Mucosa of gallbladder (tissue), 1 donor: ENCODE results near the gene KCNQ4. TPM values are rescaled to one million over a fixed set of nuclear protein-coding genes. Genes with fewer than 3 reads are reported as not detected.

ENCODE experiments used
- DNase-seq: peaks from one replicate; pipeline ENCODE4 v3.0.0-alpha.2; 2020; ENCODE audit warnings: low spot score
- total RNA-seq: library from RNA; stranded (reverse); gene quantifications from one replicate; pipeline ENCODE4 v1.2.1, GENCODE V29; 2021
- donor health status: DM: no; HTN: no; CAD: no.

KCNQ4 gene
- total RNA-seq, result 3.5 TPM

- DNase-seq, result peak; percentile 41
These were observed at the start of gene KCNQ4 for GRCh38 chr1:40783001-40783905. Gene KCNQ4, plus strand, starts transcription at chr1:40783787. Its CDS starts 307 bp downstream, at chr1:40784094.

DNA sequence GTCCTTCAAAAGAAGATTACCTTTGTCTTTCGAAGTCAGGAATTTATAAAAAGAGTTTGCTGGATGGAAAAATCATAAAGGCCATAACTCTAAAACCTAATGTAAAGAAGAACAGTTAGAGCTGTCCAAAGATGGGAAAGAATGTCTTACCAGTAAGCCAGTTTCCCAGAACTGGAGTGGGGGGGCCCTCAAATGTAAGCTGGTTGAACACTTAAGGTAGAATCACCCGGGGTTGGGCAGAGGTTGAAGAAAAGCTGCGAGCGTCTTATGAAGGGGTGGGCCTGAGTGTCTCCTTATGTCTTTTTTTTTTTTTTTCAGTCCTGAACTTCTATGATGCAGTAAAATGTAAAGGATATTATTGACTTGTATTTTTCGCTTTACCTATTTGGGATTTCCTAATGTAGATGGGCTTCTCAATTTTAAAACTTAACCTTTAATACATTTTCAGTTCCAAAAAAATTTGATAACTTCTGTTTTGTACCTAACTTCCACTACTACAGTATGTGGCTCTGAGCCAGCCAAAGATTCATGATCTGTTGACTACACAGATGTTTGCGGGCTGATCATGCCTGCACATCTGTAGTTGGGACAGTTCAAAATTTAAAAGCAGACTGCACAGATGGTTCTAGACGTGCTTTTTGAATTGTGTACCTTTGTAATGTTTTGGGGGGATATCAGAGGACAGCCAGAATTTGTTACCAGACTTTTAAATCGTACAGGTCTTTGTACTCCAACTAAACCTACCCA is 48.5 kb upstream of the KCNQ4 start:
- no peak for DNase-seq

DNA sequence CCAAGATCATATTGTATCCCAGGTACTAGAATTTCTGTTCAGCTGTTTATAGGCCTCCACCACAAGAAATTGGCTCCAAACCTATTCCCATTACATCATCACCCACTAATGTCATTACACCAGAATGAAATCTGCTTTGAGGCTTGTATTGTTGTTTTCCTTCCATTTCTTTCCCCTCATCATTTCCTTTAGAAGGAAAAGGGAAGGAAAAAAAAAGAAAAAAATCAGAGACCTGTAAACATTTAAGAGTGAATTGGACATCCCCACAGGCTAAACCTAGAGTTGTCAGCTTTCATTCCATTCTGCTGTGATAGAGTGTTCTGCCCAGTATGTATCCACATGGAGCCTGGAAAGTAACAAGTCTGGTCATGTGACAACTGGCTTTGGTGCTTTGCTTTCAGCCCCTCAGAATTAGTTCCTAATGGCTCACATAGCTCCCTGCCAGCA is 47.5 kb upstream of the KCNQ4 start:
- no peak for DNase-seq

GRCh38 chr1:40738831-40739230 is 44.8 kb upstream of the KCNQ4 start:
- DNase-seq, result no peak

- DNase-seq, result no peak
These were observed 44.1 kb upstream of the KCNQ4 start for GRCh38 chr1:40739455-40740008.

DNA sequence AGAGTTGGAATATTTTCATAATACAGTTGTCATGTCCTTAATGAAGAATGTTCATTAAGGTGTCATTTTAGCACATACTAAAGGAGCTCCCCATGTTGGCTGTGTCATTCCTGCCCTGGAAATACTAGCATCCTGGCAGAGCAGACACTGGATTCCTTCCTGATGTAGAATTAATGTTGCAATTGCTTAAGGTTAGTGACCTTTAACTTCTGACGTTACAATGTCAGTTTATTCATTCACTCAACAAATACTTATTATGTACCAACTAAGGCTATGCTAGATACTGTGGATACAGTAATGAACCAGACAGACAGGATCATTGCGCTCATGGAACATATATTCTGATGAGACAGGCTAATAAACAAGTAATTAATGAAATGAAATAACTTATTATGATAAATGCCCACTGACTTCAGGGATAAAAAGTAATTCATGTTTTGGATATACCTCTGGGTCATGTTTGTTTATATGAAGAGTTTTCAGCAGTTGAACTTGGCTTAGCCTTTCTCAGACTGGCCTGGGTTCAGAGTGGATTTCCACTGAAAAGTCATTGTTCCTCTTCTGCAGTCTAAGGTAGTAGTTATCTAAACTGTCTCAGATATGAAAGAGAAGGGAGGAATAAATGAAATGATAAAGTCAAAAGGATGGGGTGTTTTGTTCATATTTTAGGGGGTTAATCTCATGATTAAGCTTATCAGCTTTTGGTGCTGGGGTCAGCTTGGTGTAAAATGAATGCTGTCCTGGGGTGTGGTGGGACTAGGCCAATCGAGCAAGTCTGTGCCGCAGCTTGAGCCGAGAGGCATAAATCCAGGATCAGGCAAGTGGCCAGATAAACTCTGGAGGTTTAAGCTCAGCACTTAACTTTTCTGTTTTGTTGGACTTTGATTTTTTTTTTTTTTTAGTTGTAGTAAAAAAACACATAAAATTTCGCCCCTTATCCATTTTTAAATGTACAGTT is 43.3 kb upstream of the KCNQ4 start:
- peak; percentile 16 for DNase-seq

DNA sequence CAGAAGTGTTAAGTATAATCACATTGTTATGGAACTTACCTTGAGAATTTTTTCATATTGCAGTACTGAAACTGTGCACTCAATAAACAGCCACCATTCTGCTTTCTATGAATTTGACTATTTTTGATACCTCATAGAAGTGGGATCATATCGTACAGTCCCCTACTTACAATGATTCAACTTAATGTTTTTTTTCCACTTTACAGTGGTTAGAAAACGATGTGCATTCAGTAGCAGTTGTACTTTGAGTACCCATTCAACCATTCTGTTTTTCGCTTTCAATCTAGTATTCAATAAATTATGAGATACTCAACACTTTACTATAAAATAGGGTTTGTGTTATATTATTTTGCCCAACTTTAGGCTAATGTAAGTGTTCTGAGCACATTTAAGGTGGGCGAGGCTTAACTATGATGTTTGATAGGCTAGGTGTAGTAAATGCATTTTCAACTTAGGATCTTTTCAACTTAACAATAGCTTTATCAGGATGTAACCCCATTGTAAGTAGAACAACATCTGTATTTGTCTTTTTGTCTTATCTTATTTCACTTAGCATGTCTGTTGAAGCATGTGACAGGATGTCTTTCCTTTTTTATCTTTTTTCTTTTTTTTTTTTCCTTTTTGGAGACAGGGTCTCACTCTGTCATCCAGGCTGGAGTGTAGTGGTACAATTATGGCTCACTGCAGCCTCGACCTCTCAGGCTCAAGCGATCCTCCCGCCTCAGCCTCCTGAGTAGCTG is 42.4 kb upstream of the KCNQ4 start:
- DNase-seq, result no peak

DNA sequence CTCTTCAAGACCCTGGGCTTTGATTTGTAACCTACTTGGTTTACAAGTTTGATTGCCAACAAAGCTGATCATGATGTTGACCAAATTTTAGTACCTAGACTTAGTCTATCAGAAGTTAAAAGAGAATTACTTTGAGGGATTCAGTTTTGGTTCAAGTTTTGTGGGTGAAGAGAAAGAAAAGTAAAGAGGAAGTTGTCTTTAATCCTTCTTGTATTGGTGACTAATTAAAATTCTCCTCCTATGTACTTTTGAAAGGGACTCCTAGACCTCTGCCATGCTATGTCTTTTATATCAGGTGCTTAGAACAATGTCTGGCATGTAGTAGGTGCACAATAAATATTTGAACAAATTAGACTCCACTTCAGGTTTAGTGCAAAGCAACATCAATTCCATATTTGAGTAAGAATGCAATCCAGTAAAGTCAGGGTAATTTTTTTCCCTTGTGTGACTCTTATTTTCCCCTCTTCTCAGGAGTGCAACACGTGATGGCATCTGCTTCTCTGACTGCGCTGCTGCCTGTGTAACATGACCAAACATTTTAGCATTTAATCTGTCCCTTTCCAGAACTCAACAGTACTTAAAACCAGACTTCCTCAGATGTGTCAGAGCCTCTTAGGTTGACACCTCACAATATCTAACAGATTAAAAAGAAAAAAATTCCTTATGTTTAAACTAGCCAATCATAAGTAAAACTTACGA is 41.1 kb upstream of the KCNQ4 start:
- DNase-seq, result no peak

GRCh38 chr1:40743452-40743851 is 40.1 kb upstream of the KCNQ4 start:
- DNase-seq, result no peak

- DNase-seq, result no peak
These were observed 39.7 kb upstream of the KCNQ4 start for GRCh38 chr1:40743860-40744259.

GRCh38 chr1:40745176-40745575 is 38.4 kb upstream of the KCNQ4 start:
- no peak for DNase-seq

DNA sequence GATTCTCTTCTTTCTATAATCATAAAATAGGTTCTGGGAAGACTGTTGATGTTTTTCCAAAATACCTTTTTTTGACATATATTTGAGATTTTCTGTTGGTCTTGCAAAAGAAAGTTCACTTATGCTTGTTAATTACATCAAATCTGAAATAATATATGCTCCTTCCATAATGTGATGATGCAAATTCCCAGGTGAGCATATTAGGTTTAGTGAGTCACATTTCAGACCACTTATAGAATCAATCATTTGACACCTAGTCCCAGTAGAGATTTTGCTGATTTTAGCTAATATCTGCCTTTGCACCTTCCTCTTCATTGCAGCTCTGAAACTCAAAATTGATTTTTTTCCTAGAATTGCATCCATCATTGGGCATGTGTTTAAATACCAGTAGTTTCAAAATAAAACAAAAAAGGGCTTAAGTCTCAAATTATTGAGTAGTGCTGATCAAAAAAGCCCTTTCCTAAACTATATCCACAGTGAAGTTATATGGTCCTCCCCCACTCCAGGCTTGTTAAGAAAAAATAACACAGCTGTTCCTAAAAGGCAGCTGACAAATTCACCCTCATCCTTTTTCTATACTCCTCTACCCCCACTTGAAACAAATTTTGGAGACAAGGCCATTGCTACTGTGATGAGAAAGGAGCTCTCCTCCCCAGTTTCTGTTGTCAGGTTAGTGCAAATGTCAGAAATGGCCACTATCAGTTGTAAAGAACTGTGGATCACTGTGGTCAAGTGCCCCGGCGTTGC is 37.1 kb upstream of the KCNQ4 start:
- DNase-seq, result no peak

- no peak for DNase-seq
These were observed 34.5 kb upstream of the KCNQ4 start for GRCh38 chr1:40748841-40749718.

DNA sequence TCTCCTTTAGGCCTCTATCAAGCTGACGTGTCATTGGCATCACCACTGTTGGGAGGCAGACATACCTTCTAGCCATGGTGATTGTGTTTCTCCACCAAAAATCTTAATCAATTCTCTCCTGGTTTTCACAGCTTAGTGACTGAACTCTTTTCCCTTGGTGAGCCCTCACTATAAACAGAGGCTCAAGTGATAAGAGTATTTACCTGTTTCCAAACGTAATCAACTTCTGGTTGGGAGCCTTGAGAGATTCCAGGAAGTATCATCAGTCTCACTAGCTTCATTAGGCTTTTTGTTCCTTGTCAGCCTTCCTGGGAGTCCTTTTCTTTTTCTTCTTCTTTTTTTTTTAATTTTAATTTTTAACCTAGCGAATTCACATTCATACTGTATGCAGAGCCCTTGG is 33.8 kb upstream of the KCNQ4 start:
- no peak for DNase-seq

GRCh38 chr1:40750451-40750908 is 33.1 kb upstream of the KCNQ4 start:
- no peak for DNase-seq

GRCh38 chr1:40751802-40752201 is 31.8 kb upstream of the KCNQ4 start:
- DNase-seq, result no peak

- DNase-seq, result no peak
These were observed 30.3 kb upstream of the KCNQ4 start for GRCh38 chr1:40753142-40753882.
